HG03039 (cell line): ENCODE results near the gene ALK.

ENCODE experiments used
- ATAC-seq: cut with Tn5 transposase; IDR thresholded peaks from one replicate; pipeline ENCODE4 v1.9.1; 2021; ENCODE audit warnings: mild to moderate bottlenecking, moderate library complexity; ENCODE audit not compliant: unreplicated experiment

Gene ALK

GRCh38 chr2:29583548-29584156 lies 337.7 kb downstream of the ALK start:
- ATAC-seq: peak; percentile 27

DNA sequence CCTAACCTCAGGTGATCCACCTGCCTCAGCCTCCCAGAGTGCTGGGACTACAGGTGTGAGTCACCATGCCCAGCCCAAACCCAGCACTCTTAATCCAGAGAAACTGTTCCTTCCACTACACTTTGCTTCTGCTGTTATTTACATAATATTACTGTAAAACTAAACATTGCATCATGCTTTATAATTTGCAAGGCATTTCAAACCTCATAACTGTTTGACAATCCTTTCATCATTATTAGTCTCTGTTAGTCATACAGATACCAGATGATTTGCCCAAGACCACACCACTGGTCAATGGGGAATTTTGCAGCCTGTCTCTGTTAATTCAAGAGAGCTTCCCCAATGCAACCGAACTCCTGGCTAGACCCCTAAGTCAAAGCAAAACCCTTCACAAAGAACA lies 338.3 kb downstream of the ALK start:
- peak; percentile 50 for ATAC-seq

GRCh38 chr2:29582062-29582461 lies 339.3 kb downstream of the ALK start:
- ATAC-seq: no peak

DNA sequence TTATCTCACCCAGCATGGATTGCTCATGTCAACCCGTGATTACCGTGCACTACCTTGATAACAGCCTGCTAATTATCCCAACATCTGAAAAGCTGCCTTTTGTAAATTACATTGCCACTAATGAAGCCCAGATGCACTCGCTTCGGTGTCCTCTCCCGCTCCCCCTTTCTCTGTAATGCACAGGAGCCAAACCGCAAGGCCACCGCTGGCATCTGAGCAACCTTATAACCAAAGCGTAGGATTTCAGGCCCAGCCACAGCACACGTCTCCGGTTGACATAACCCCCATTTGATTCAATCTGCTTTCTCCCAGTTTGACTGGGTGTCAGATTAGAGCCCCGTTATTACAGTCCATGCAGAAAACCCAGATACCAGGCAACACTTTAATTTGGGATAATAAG lies 341.2 kb downstream of the ALK start:
- ATAC-seq: no peak

GRCh38 chr2:29579495-29580169 lies 341.8 kb downstream of the ALK start:
- ATAC-seq: no peak

GRCh38 chr2:29578084-29578598 lies 343.2 kb downstream of the ALK start:
- ATAC-seq: no peak

GRCh38 chr2:29576231-29576630 lies 345.2 kb downstream of the ALK start:
- ATAC-seq: no peak

DNA sequence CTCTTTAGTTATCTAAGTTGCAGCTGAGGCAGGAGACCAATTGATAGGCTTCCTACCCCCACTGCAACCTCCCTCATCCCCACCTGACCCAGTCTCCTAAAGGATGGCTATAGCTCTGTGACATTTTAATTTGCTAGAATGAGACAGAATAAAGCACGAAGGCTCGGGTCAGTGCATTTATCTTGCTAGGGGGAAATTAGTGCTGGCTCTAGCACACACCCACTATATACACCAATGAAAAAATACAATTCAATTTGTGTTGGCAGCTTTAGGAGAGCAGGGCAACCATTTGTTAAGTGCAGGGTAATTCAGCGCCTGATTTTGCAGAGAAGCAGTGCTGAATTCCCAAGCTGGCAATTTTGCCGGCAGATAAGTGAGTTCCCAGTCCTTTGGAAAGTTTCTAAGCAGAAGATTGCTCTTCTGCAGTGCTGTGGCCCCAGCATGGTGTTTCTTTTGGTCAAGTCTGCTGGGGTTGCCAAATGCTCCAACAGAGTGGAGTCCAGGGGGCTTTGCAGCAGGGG lies 346.0 kb downstream of the ALK start:
- no peak for ATAC-seq

GRCh38 chr2:29573612-29574011 lies 347.8 kb downstream of the ALK start:
- ATAC-seq: no peak

- ATAC-seq: no peak
Measured at GRCh38 chr2:29573147-29573546, 348.2 kb downstream of the ALK start.

GRCh38 chr2:29570539-29570938 lies 350.8 kb downstream of the ALK start:
- no peak for ATAC-seq

DNA sequence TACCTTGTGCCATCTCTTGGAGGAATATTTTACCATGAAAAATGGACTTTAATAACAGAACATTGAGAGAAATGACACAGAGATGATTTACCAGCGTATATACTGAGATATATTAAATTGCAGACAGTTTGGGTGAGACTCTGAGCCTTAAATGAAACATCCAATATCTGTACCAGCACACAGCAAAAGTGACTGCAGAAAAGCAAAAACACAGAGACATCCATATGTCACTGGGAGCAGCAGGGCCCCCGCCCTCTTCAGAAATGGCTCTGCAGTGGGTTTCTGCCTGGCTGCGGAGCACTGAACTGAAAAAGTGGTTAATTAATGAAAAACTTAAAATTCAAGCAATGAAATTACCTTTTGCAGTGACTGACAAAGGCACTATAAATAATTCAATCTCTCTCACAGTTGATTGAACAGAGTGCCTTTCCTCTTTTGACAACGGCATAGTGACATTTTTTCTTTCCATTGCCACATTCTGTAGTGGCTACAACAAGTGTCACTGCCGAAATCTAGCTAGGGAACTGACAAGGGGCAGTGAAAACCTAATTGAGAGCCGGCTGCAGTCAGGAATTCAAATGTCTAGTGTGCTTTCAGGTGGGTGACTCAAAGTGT lies 353.4 kb downstream of the ALK start:
- ATAC-seq: no peak

GRCh38 chr2:29563697-29564096 lies 357.7 kb downstream of the ALK start:
- no peak for ATAC-seq

DNA sequence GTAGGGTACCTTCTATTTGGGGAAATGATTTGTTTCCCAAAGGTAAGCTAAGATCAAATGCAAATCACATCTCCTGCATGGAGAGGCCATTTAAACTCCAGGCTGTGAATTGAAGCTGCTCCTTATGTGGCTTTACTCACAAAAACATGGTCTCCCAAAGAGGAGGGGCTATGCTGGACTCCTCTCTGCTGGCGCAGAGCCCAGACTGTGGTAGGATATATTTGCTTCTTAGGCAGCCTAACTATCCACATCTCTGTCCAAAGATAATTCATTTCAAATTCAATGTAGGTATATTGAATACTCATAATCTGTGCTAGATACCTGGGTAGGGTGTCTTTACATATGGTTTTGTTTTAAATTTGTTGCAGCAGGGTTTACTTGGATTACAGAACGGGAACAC lies 358.5 kb downstream of the ALK start:
- ATAC-seq: no peak

- ATAC-seq: no peak
Measured at GRCh38 chr2:29562319-29562718, 359.1 kb downstream of the ALK start.

GRCh38 chr2:29561628-29562027 lies 359.8 kb downstream of the ALK start:
- ATAC-seq: no peak

GRCh38 chr2:29561181-29561580 lies 360.2 kb downstream of the ALK start:
- ATAC-seq: no peak

DNA sequence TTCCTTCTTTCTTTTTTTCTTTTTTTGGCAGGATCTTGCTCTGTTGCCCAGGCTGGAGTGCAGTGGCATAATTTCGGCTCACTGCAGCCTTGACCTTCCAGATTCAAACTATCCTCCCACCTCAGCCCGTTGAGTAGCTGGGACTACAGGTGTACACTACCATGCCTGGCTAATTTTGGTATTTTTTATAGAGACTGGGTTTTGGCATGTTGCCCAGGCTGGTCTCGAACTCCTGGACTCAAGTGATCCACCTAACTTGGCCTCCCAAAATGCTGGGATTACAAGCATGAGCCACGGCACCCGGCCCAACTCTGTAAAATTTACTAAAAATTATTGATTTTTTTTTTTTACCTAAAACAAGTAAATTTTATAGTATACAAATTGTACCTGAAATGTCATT lies 360.8 kb downstream of the ALK start:
- ATAC-seq: no peak

DNA sequence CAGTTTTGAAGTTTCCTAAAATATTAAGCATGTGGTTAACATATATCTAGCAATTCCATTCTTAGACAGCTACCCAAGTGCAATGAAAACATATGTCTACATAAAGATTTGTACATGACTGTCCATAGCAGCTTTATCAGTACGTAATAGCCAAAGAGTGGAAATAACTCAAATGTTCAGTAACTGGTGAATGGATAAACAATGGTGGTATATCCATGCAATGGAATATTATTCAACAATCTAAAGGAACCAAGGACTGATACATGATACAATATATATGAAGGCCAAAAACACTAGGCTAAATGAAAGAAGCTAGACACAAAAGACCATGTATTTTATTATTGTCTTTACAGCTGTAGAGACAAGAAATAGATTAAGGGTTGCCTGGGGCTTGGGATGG lies 361.4 kb downstream of the ALK start:
- no peak for ATAC-seq

- no peak for ATAC-seq
Measured at GRCh38 chr2:29559578-29559977, 361.8 kb downstream of the ALK start.

GRCh38 chr2:29558097-29558496 lies 363.3 kb downstream of the ALK start:
- no peak for ATAC-seq

DNA sequence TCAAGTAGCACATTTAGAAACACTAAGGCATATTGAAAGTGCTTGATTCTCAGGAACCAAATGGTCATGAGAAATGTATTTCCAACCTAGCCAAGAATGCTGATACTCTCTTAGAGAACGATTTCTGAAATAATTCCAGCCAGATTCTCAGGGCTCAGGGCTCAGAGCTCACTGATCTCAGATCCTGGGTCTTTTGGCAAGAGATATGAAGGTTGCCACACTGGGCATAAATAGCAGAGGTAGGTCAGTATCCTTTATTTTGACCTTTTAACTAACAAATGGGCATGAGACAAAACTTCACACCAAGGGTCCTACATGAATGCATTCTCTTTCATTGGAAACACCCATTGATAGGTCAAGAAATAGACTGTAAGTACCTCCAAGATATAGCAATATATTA lies 364.1 kb downstream of the ALK start:
- no peak for ATAC-seq
